ENCODE measurements around the gene CXCL3. TPM values are rescaled to one million over a fixed set of nuclear protein-coding genes. Genes with fewer than 3 reads are reported as not detected.

CXCL3 gene
- total RNA-seq, 4 donors from 2014 or later = 1.0 TPM; not detected in 3

- Histone ChIP-seq H3K4me3 (no peak overlapping the region), H3K36me3 (no peaks in the 10 kb centered on the region), H3K27ac (no peak overlapping the region), H3K4me1 (no peaks in the 10 kb centered on the region), H3K9me3 (no peaks in the 10 kb centered on the region), H3K27me3 (no peaks in the 10 kb centered on the region)
- DNase-seq (ENCODE audit: low spot score in 2 of 2) = no peak
- no peak for TF ChIP-seq EP300 (IDR thresholded peaks at IDR 0.05)
- 40% methylated on average over 1 of the region's 1 CpG for WGBS
Measured at GRCh38 chr4:74056114-74056857, 17.8 kb upstream of the CXCL3 start.

DNA sequence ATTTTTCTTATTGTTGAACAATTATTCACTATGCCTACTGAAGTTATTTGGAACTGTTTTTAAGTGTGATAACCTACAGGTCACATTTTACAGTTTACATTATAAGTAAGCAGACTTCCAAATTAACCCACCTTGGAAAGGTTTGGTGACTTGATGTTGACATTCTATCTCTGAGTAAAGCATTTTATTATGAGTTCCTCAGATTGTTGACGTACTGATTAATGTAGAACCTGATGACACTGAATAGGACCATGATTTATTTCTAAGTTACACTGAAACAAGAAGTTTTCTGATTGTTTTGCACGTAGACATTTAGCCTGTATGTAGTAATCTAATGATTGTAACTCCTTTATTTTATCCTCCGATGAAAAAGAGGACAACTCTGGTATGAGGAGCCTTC, 17.0 kb upstream of the CXCL3 start:
- Histone ChIP-seq H3K4me1 (no peaks in the 10 kb centered on the region), H3K4me3 (no peak overlapping the region), H3K27ac (no peak overlapping the region), H3K36me3 (no peaks in the 10 kb centered on the region), H3K27me3 (no peaks in the 10 kb centered on the region), H3K9me3 (no peaks in the 10 kb centered on the region)
- TF ChIP-seq POLR2AphosphoS5 (IDR thresholded peaks at IDR 0.05) = no peak
- TF ChIP-seq POLR2A (IDR thresholded peaks at IDR 0.05) = no peak
- TF ChIP-seq CTCF (IDR thresholded peaks at IDR 0.05) = no peak
- TF ChIP-seq EP300 (IDR thresholded peaks at IDR 0.05) = no peak
- WGBS = 86% methylated on average over 3 of the region's 3 CpGs
- no peak for DNase-seq (ENCODE audit: low spot score in 2 of 2)

DNA sequence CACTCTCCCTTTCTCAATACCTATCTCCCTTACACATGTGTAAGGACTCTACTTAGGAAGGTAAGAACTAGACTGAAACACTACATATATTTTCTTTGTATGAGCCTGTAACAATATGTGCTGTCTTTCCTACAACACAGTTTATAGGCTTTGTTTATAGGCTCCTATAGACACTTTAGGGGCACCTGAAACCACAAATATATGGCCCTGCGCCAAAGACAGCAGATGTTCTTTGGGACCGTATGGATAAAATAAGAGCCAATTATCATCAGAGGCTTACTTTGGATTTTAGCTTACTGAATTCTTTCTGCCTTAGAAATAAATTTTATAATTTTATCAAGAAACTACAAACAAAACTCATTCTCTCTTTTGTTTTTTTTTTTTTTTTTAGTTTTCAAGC, 16.6 kb upstream of the CXCL3 start:
- TF ChIP-seq EP300 (IDR thresholded peaks at IDR 0.05) = no peak
- no peak for TF ChIP-seq CTCF (IDR thresholded peaks at IDR 0.05)
- TF ChIP-seq POLR2A (IDR thresholded peaks at IDR 0.05) = no peak
- TF ChIP-seq POLR2AphosphoS5 (IDR thresholded peaks at IDR 0.05) = no peak
- Histone ChIP-seq H3K27ac (no peak overlapping the region), H3K36me3 (no peaks in the 10 kb centered on the region), H3K4me3 (no peak overlapping the region), H3K27me3 (no peaks in the 10 kb centered on the region), H3K9me3 (no peaks in the 10 kb centered on the region), H3K4me1 (no peaks in the 10 kb centered on the region)
- no peak for DNase-seq (ENCODE audit: low spot score in 2 of 2)
- 64% methylated on average over 2 of the region's 2 CpGs for WGBS

GRCh38 chr4:74054483-74055047, 16.1 kb upstream of the CXCL3 start:
- no peak for DNase-seq (ENCODE audit: low spot score in 2 of 2)
- no peaks in the 10 kb centered on the region for H3K36me3 ChIP-seq
- H3K4me1 ChIP-seq = no peaks in the 10 kb centered on the region
- H3K9me3 ChIP-seq = no peaks in the 10 kb centered on the region
- no peak for TF ChIP-seq POLR2A (IDR thresholded peaks at IDR 0.05)
- no peak for TF ChIP-seq POLR2AphosphoS5 (IDR thresholded peaks at IDR 0.05)
- no peak for TF ChIP-seq CTCF (IDR thresholded peaks at IDR 0.05)
- no peak for TF ChIP-seq EP300 (IDR thresholded peaks at IDR 0.05)
- no peaks in the 10 kb centered on the region for H3K27me3 ChIP-seq
- 65% methylated on average over 1 of the region's 1 CpG for WGBS
- no peak overlapping the region for H3K27ac ChIP-seq
- H3K4me3 ChIP-seq = no peak overlapping the region

GRCh38 chr4:74047152-74047551, 8.7 kb upstream of the CXCL3 start:
- Histone ChIP-seq H3K9me3 (peaks cover 6% of the 10 kb centered on the region), H3K4me3 (no peak overlapping the region), H3K27ac (no peak overlapping the region), H3K27me3 (no peaks in the 10 kb centered on the region), H3K36me3 (no peaks in the 10 kb centered on the region), H3K4me1 (no peaks in the 10 kb centered on the region)
- TF ChIP-seq POLR2A (IDR thresholded peaks at IDR 0.05) (no peak), CTCF (IDR thresholded peaks at IDR 0.05) (no peak), POLR2AphosphoS5 (IDR thresholded peaks at IDR 0.05) (no peak), EP300 (IDR thresholded peaks at IDR 0.05) (no peak)
- WGBS = 46% methylated on average over 1 of the region's 1 CpG
- no peak for DNase-seq (ENCODE audit: low spot score in 2 of 2)
